ENCODE measurements around the gene TNXB.
"Not testable (repeated sequence)": the region's sequence is repeated elsewhere in the genome, so short reads cannot be mapped to it uniquely, and the experiment has no call there.

The TNXB gene

GRCh38 chr6:32037598-32038524 is 71.3 kb downstream of the TNXB start, which contains the start of gene CYP21A2:
TSS of gene CYP21A2 (plus strand) at chr6:32038415. CDS start at chr6:32038423, 8 bp downstream.
- H3K36me3 ChIP-seq (ENCODE audit: insufficient read depth, low read length); H3K4me2 ChIP-seq (ENCODE audit: low read depth, low read length, poor library complexity, severe bottlenecking); H3K4me3 ChIP-seq (ENCODE audit: low read length, poor library complexity, severe bottlenecking); H4K20me1 ChIP-seq (ENCODE audit: insufficient read depth, low read length, poor library complexity, severe bottlenecking); H3K9me2 ChIP-seq (replicated peaks; ENCODE audit: low read depth, low read length); H2AFZ ChIP-seq (ENCODE audit: low read length); H3K27me3 ChIP-seq (ENCODE audit: insufficient read depth, low read length, poor library complexity, severe bottlenecking); H3F3A ChIP-seq (ENCODE audit: low read depth); H3K9ac ChIP-seq (ENCODE audit: low read depth, low read length, poor library complexity, severe bottlenecking); H3K9me3 ChIP-seq (ENCODE audit: insufficient read depth, low read depth, low read length); H3K79me2 ChIP-seq (ENCODE audit: insufficient read depth, low read length); H3K4me1 ChIP-seq (ENCODE audit: insufficient read depth, low read length, poor library complexity, severe bottlenecking): not testable (repeated sequence)

- not testable (repeated sequence) for H3K4me2 ChIP-seq (ENCODE audit: low read depth, low read length, poor library complexity, severe bottlenecking); H3F3A ChIP-seq (ENCODE audit: low read depth); H2AFZ ChIP-seq (ENCODE audit: low read length); H3K9me3 ChIP-seq (ENCODE audit: insufficient read depth, low read depth, low read length); H3K79me2 ChIP-seq (ENCODE audit: insufficient read depth, low read length); H3K4me1 ChIP-seq (ENCODE audit: insufficient read depth, low read length, poor library complexity, severe bottlenecking); H3K27me3 ChIP-seq (ENCODE audit: insufficient read depth, low read length, poor library complexity, severe bottlenecking); H3K4me3 ChIP-seq (ENCODE audit: low read length, poor library complexity, severe bottlenecking); H3K9ac ChIP-seq (ENCODE audit: low read depth, low read length, poor library complexity, severe bottlenecking); H3K9me2 ChIP-seq (replicated peaks; ENCODE audit: low read depth, low read length); H4K20me1 ChIP-seq (ENCODE audit: insufficient read depth, low read length, poor library complexity, severe bottlenecking); H3K36me3 ChIP-seq (ENCODE audit: insufficient read depth, low read length)
Observed at GRCh38 chr6:32037136-32037535, 72.0 kb downstream of the TNXB start.

GRCh38 chr6:32035283-32036013 is 73.7 kb downstream of the TNXB start:
- not testable (repeated sequence) for H3K9ac ChIP-seq (ENCODE audit: low read depth, low read length, poor library complexity, severe bottlenecking); H3K4me2 ChIP-seq (ENCODE audit: low read depth, low read length, poor library complexity, severe bottlenecking); H3K4me3 ChIP-seq (ENCODE audit: low read length, poor library complexity, severe bottlenecking); H3K36me3 ChIP-seq (ENCODE audit: insufficient read depth, low read length); H3K79me2 ChIP-seq (ENCODE audit: insufficient read depth, low read length); H3K9me3 ChIP-seq (ENCODE audit: insufficient read depth, low read depth, low read length); H3K4me1 ChIP-seq (ENCODE audit: insufficient read depth, low read length, poor library complexity, severe bottlenecking); H4K20me1 ChIP-seq (ENCODE audit: insufficient read depth, low read length, poor library complexity, severe bottlenecking); H3K9me2 ChIP-seq (replicated peaks; ENCODE audit: low read depth, low read length); H2AFZ ChIP-seq (ENCODE audit: low read length); H3K27me3 ChIP-seq (ENCODE audit: insufficient read depth, low read length, poor library complexity, severe bottlenecking); H3F3A ChIP-seq (ENCODE audit: low read depth)

- not testable (repeated sequence) for H3K36me3 ChIP-seq (ENCODE audit: insufficient read depth, low read length); H3F3A ChIP-seq (ENCODE audit: low read depth); H2AFZ ChIP-seq (ENCODE audit: low read length); H3K79me2 ChIP-seq (ENCODE audit: insufficient read depth, low read length); H3K4me1 ChIP-seq (ENCODE audit: insufficient read depth, low read length, poor library complexity, severe bottlenecking); H3K9ac ChIP-seq (ENCODE audit: low read depth, low read length, poor library complexity, severe bottlenecking); H3K4me2 ChIP-seq (ENCODE audit: low read depth, low read length, poor library complexity, severe bottlenecking); H3K27me3 ChIP-seq (ENCODE audit: insufficient read depth, low read length, poor library complexity, severe bottlenecking); H3K9me2 ChIP-seq (replicated peaks; ENCODE audit: low read depth, low read length); H4K20me1 ChIP-seq (ENCODE audit: insufficient read depth, low read length, poor library complexity, severe bottlenecking); H3K4me3 ChIP-seq (ENCODE audit: low read length, poor library complexity, severe bottlenecking); H3K9me3 ChIP-seq (ENCODE audit: insufficient read depth, low read depth, low read length)
Observed at GRCh38 chr6:32029553-32029952, 79.6 kb downstream of the TNXB start.

- not testable (repeated sequence) for H3K4me3 ChIP-seq (ENCODE audit: low read length, poor library complexity, severe bottlenecking); H2AFZ ChIP-seq (ENCODE audit: low read length); H4K20me1 ChIP-seq (ENCODE audit: insufficient read depth, low read length, poor library complexity, severe bottlenecking); H3K9me2 ChIP-seq (replicated peaks; ENCODE audit: low read depth, low read length); H3K9ac ChIP-seq (ENCODE audit: low read depth, low read length, poor library complexity, severe bottlenecking); H3K4me1 ChIP-seq (ENCODE audit: insufficient read depth, low read length, poor library complexity, severe bottlenecking); H3F3A ChIP-seq (ENCODE audit: low read depth); H3K36me3 ChIP-seq (ENCODE audit: insufficient read depth, low read length); H3K9me3 ChIP-seq (ENCODE audit: insufficient read depth, low read depth, low read length); H3K27me3 ChIP-seq (ENCODE audit: insufficient read depth, low read length, poor library complexity, severe bottlenecking); H3K4me2 ChIP-seq (ENCODE audit: low read depth, low read length, poor library complexity, severe bottlenecking); H3K79me2 ChIP-seq (ENCODE audit: insufficient read depth, low read length)
Observed at GRCh38 chr6:32028631-32029030, 80.5 kb downstream of the TNXB start.

GRCh38 chr6:32022100-32022499 is 87.0 kb downstream of the TNXB start:
- not testable (repeated sequence) for H3K27me3 ChIP-seq (ENCODE audit: insufficient read depth, low read length, poor library complexity, severe bottlenecking); H3K4me2 ChIP-seq (ENCODE audit: low read depth, low read length, poor library complexity, severe bottlenecking); H3F3A ChIP-seq (ENCODE audit: low read depth); H3K9ac ChIP-seq (ENCODE audit: low read depth, low read length, poor library complexity, severe bottlenecking); H3K36me3 ChIP-seq (ENCODE audit: insufficient read depth, low read length); H3K79me2 ChIP-seq (ENCODE audit: insufficient read depth, low read length); H3K4me1 ChIP-seq (ENCODE audit: insufficient read depth, low read length, poor library complexity, severe bottlenecking); H3K9me2 ChIP-seq (replicated peaks; ENCODE audit: low read depth, low read length); H4K20me1 ChIP-seq (ENCODE audit: insufficient read depth, low read length, poor library complexity, severe bottlenecking); H2AFZ ChIP-seq (ENCODE audit: low read length); H3K4me3 ChIP-seq (ENCODE audit: low read length, poor library complexity, severe bottlenecking); H3K9me3 ChIP-seq (ENCODE audit: insufficient read depth, low read depth, low read length)

- not testable (repeated sequence) for H2AFZ ChIP-seq (ENCODE audit: low read length); H4K20me1 ChIP-seq (ENCODE audit: insufficient read depth, low read length, poor library complexity, severe bottlenecking); H3K79me2 ChIP-seq (ENCODE audit: insufficient read depth, low read length); H3K9ac ChIP-seq (ENCODE audit: low read depth, low read length, poor library complexity, severe bottlenecking); H3K4me1 ChIP-seq (ENCODE audit: insufficient read depth, low read length, poor library complexity, severe bottlenecking); H3K9me3 ChIP-seq (ENCODE audit: insufficient read depth, low read depth, low read length); H3F3A ChIP-seq (ENCODE audit: low read depth); H3K4me2 ChIP-seq (ENCODE audit: low read depth, low read length, poor library complexity, severe bottlenecking); H3K27me3 ChIP-seq (ENCODE audit: insufficient read depth, low read length, poor library complexity, severe bottlenecking); H3K4me3 ChIP-seq (ENCODE audit: low read length, poor library complexity, severe bottlenecking); H3K36me3 ChIP-seq (ENCODE audit: insufficient read depth, low read length); H3K9me2 ChIP-seq (replicated peaks; ENCODE audit: low read depth, low read length)
Observed at GRCh38 chr6:32014547-32014946, 94.6 kb downstream of the TNXB start, which contains the start of gene C4B. TSS of gene C4B (plus strand) at chr6:32014795. CDS start at chr6:32014846, 51 bp downstream.
